IPS-NIHi7 (cell line): ENCODE measurements around the gene TCERG1.
"Not testable (repeated sequence)": the region's sequence is repeated elsewhere in the genome, so short reads cannot be mapped to it uniquely, and the experiment has no call there.

Experiments
- DNase-seq: peaks from one replicate; pipeline ENCODE4 v3.0.0; 2012; ENCODE audit warnings: mixed read lengths; ENCODE audit errors: extremely low spot score

Gene TCERG1

GRCh38 chr5:146520731-146521130, 73.6 kb downstream of the TCERG1 start:
- DNase-seq: peak; percentile 55

DNA sequence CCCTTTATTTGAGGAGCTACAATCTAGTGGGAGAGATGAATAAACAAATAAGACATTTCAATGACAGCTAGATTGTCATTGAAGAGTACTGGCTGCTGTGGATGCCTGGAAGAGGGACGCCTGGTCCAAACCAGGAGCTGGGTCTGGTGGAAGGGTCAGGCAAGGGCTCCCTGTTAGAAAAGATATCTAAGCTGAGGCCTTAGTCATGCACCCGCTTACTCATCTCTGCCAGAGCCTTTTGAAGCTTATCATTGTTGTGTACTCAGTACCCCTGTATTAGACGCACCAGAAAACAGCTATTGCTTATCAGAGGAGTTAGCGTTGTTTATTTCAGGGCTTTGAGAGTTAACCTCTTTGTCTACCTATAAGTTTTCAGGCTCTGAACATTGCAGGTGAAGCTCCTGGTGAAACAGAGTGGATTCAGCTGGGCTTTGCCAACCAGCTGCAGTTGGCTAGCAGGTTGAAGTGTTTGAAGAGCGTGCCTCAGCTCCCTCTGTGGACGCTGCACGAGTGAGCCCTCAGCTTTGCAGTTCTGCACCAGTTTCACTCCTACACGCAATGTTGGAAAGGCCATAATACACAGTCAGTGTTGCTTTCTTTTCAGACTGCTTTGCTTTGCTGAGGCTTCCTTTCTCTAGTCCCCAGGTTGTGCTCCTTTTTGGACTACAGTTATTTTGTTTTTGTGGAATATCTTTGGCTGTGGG, 74.4 kb downstream of the TCERG1 start:
- DNase-seq: no peak

DNA sequence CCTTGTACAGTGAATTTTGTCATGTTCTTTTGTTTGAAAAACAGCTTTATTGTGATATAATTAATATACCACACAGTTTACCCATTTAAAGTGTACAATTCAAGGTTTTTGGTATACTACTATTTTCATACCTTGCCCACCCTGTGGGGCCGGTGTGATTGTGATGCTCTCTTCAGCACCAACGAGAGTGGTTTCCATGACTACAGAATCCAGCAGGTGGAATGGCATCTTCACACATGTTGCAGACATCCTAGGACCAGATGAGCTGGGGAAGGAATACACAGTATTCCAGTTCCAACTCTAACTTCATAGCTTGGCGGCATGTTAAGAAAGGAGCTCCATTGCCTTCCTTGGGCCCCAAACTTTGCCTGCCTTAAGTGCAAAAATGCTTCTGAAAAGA, 76.6 kb downstream of the TCERG1 start:
- no peak for DNase-seq

DNA sequence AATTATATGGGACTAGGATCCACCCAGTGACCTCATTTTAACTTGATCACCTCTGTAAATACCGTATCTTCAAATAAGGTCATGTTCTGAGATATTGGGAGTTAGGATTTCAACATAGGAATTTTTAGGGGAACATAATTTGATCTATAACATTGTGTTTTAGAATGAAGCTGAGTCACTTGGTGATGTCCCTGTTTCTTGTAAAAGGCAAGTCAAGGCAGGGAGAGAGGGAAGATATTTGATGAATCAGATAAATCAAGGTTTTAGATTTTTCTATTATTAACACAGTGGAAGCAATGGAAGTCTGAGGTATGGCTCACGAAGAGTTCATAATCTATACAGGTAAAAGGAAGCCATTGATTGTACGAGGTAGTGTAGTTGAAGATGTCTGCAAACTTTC, 80.7 kb downstream of the TCERG1 start:
- DNase-seq: no peak

DNA sequence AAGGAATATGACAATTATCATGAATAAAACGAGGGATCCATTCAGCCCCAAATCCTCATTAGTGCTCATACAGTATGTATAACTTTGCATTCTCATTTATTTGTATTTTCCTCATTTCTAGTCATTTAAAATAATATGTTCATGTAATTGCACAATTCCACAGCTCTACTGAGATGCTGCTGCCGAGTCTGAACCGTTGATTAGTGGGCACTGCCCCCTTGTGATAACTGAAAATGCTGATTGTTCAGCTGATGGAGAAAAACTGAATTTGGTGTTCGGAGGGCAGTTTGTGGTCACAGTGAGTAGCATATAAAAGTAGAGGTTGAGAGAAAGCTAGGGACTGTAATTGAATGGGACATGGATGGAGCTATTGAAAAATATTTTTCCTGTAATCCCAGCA, 81.1 kb downstream of the TCERG1 start:
- no peak for DNase-seq

DNA sequence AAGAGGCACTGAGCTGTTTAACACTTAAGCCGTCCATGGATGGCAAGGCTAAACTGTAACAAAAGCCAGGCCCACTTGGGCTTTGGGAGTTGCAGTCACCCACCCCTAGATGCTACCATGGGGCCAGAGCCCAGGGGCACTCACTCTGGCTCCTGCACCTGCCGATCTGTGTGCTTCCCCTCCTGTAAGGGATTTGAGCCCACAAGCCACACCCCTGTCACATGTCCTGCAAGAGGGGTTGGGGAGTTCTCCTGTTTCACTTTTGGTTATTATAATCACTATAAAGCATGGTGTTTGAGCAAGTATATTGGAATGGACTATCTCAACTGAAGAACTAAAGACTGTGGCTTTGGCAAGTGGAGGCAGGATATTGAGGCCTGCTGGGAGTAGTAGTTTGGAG, 82.9 kb downstream of the TCERG1 start:
- no peak for DNase-seq

DNA sequence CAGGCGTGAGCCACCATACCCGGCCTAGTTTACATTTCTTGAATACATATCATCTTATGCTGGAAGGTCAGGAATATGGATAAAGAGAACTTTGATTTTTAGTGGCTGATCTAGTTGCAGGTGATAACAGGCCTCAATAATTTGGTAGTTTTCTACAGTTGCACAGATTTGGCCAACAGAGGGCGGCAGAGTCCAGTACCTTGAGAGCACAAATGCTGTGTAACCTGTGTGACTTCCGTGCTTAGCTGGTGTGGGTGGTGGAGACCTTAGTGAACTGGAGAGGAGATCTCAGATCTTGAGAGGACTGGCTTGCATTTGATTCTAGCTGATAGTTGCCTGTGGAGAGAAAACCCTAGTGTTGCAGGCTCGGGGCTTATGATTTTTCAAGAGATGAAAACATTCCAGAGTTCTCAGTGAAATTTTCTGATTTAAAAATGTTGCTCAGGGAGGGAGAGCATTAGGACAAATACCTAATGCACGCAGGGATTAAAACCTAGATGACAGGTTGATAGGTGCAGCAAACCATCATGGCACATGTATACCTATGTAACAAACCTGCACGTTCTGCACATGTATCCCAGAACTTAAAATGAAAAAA, 86.2 kb downstream of the TCERG1 start:
- peak; percentile 78 for DNase-seq

DNA sequence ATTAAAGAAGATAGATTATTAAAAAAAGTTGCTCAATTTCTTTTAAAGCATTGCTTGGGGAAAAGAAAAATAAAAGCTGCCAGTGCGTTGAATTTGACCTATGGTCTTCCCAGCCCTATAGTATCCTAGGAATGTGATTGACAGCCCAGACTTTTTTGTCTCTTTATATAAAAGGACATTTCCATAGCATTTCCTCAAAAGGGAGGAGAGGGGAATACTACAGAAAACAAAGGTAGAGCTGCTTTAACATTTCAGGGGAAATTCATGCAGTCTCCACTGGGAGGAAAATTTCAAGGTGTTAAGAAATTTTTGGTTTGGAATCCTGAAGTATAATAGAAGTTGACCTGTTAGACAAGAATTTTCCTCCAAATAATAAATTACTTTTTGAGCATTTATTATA, 86.7 kb downstream of the TCERG1 start:
- no peak for DNase-seq

DNA sequence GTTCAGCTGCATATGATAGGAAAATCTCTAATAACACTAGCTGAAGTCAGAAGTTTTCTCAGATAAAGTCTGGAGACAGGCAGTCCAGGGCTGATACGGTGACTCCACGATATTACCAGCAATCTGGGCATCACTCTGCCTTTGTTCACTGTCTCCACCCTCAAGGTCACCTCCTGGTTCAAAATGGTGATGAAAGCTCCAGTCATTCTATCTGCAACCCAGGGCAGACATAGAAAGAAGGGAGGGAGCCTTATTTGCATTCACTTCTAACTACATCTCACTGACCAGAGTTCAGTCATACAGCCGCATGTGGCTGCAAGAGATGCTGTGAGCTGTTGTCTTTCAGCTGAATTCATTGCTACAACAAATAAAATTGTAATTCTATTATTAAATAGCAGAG, 91.3 kb downstream of the TCERG1 start:
- DNase-seq: no peak

DNA sequence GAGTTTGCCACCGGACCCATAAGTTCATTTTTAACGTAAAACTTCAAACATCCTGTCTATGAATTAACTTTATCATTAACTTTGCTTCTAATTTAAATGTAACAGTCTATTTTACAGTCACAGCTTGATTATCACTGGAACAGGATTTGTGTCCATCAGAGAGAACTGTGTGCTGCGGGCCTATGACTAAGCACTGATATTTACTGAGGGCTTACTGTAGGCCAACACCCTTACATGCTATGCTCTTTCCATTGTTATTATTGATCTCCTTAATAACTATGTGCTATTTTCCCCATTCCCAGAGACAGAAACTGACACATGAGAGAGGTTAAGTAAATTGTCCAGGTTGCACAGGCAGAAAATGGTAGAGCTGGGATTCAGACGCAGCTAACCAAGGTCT, 92.8 kb downstream of the TCERG1 start:
- no peak for DNase-seq

- no peak for DNase-seq
Measured at GRCh38 chr5:146540414-146540813, 93.3 kb downstream of the TCERG1 start.

DNA sequence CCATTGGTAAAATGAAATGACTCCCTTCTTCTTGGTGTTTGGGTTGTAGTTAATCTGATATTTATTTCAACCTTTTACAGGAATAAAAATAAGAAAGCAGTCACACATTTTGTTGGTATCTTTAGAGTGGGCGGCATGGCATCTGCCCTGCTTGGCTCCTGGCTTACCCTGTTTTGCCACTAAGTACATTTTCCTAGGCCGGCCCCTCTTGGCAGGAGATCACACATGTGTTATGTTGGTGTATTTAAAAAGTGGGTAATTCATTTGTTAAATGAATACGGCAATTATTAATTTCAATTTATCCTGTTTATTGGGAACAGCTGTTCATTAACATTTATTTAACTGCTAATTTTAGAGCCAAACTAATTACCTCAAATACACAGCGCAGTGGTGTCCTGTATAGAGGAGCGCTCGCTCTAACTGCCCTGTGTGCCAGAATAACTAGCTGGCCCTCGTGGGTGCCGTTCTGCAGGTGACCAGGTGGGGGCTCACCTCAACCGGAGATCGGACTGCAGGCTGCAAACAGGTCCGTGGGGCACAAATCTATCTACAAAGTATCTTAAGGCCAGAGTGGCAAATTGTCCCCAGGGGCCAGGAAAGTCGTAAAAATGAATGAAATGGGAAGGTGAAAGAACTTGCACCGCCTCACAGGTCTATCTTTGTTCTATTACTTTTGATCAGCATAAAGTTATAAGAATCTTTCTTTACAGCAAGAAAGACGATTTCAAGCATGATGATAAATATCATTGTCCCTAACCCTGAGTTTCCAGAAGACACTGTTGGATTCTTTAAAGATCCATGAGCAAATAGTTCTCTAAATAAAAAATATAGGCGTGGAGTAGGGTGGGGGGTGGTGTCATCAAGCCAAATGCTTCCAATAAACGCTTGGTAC, 95.1 kb downstream of the TCERG1 start:
- peak; percentile 81 for DNase-seq

DNA sequence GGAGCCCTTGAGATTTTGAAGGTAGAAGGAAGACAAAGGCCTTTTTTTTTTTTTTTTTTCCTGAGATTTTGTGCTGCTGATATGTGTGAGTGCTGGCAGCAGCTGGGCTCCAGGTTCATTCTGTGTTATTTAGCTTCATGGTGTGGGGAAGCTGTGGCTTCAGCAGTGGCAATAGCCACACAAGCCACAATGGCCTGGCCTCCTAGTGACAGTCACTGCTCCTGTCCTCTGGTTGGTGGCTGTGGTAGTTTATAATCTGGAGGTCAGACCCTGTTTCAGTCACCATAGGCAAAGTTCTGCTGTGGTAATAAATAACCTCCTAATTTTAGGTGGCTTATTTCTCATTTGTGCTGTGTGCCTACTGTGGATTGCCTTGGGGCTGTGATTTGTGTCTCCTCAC, 97.1 kb downstream of the TCERG1 start:
- no peak for DNase-seq

- no peak for DNase-seq
Measured at GRCh38 chr5:146548781-146549449, 101.8 kb downstream of the TCERG1 start.

DNA sequence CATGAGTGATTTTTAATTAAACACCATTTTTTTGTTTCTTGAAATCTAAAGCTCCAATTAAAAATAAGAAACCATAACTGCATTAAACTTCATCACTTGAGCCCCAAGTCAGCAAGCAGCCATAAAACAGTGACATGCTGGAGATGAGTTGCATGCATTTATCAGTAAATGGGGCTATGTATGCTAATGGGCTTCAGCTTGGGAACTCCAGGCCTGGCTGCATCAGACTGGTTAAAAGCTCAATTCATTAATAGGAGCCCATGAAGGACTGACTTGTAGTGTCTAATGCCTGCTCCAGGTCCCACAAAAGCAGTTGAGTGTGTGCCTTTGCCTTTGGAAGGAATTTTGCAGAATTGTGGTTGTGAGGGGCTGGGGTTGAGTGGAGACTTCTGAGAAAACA, 102.5 kb downstream of the TCERG1 start:
- DNase-seq: no peak

DNA sequence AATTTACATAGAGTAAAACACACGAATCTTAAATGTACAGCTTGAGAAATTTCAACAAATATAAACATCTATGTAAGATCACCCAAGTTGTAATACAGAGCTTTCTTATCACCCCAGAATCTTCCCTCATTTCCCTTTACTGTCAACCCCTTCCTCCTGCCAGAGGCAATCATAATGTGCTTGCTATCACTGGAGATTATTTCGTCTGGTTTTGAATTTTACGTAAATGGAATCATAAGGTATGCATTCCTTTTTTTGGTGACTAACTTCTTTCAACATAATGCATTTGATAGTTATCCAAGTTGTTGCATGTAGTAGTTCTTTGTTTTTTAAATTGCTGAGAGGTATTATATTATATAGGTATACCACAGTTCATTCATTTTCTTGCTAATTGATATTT, 106.3 kb downstream of the TCERG1 start:
- no peak for DNase-seq

- DNase-seq: not testable (repeated sequence)
Measured at GRCh38 chr5:146556884-146557283, 109.8 kb downstream of the TCERG1 start.

- DNase-seq: peak; percentile 56
Measured at GRCh38 chr5:146560205-146560812, 113.2 kb downstream of the TCERG1 start.
